Superior temporal gyrus (tissue), 1 donor: Measurements from ENCODE around the gene ARHGEF39.
A peak's percentile ranks its signal among the peaks of the same experiment; 100 is the strongest.
"Not testable (repeated sequence)": the region's sequence is repeated elsewhere in the genome, so short reads cannot be mapped to it uniquely, and the experiment has no call there.

ENCODE experiments used
- DNase-seq: peaks from one replicate; pipeline ENCODE4 v3.0.0-alpha.2; 2016; ENCODE audit errors: extremely low spot score

Gene ARHGEF39

GRCh38 chr9:35651956-35652828, 12.8 kb downstream of the ARHGEF39 start:
- DNase-seq: no peak

GRCh38 chr9:35650341-35651158, 14.4 kb downstream of the ARHGEF39 start, which contains the start of gene SIT1:
SIT1 (minus strand) TSS chr9:35650931; CDS start chr9:35650853, 78 bp downstream.
- no peak for DNase-seq

- no peak for DNase-seq
Observed at GRCh38 chr9:35649431-35650340, 15.3 kb downstream of the ARHGEF39 start.

GRCh38 chr9:35646533-35647265, 18.3 kb downstream of the ARHGEF39 start:
- peak; percentile 92 for DNase-seq

- no peak for DNase-seq
Observed at GRCh38 chr9:35646153-35646532, 18.9 kb downstream of the ARHGEF39 start.

- DNase-seq: not testable (repeated sequence)
Observed at GRCh38 chr9:35645736-35646135, 19.3 kb downstream of the ARHGEF39 start.

GRCh38 chr9:35643046-35643445, 21.9 kb downstream of the ARHGEF39 start:
- no peak for DNase-seq

GRCh38 chr9:35641478-35641877, 23.5 kb downstream of the ARHGEF39 start:
- not testable (repeated sequence) for DNase-seq

GRCh38 chr9:35640431-35640830, 24.6 kb downstream of the ARHGEF39 start:
- not testable (repeated sequence) for DNase-seq

- DNase-seq: no peak
Observed at GRCh38 chr9:35639631-35640030, 25.4 kb downstream of the ARHGEF39 start.

GRCh38 chr9:35639225-35639624, 25.8 kb downstream of the ARHGEF39 start:
- DNase-seq: not testable (repeated sequence)

- DNase-seq: not testable (repeated sequence)
Observed at GRCh38 chr9:35638751-35639150, 26.2 kb downstream of the ARHGEF39 start.

GRCh38 chr9:35637427-35637955, 27.5 kb downstream of the ARHGEF39 start:
- DNase-seq: not testable (repeated sequence)

GRCh38 chr9:35636877-35637246, 28.1 kb downstream of the ARHGEF39 start:
- not testable (repeated sequence) for DNase-seq

GRCh38 chr9:35636135-35636876, 28.7 kb downstream of the ARHGEF39 start:
- DNase-seq: no peak

GRCh38 chr9:35635730-35636129, 29.3 kb downstream of the ARHGEF39 start:
- no peak for DNase-seq

- DNase-seq: no peak
Observed at GRCh38 chr9:35629597-35629996, 35.4 kb downstream of the ARHGEF39 start.

- DNase-seq: no peak
Observed at GRCh38 chr9:35628389-35628991, 36.5 kb downstream of the ARHGEF39 start.

- DNase-seq: no peak
Observed at GRCh38 chr9:35627575-35627974, 37.4 kb downstream of the ARHGEF39 start.

- DNase-seq: no peak
Observed at GRCh38 chr9:35619800-35620158, 45.2 kb downstream of the ARHGEF39 start.
